ENCODE data around the gene MRPL32. TPM values are rescaled to one million over a fixed set of nuclear protein-coding genes. Genes with fewer than 3 reads are reported as not detected.

Gene MRPL32
- total and polyA plus RNA-seq, 9 donors: 38.8 to 75.0 (median 49.0) TPM

DNA sequence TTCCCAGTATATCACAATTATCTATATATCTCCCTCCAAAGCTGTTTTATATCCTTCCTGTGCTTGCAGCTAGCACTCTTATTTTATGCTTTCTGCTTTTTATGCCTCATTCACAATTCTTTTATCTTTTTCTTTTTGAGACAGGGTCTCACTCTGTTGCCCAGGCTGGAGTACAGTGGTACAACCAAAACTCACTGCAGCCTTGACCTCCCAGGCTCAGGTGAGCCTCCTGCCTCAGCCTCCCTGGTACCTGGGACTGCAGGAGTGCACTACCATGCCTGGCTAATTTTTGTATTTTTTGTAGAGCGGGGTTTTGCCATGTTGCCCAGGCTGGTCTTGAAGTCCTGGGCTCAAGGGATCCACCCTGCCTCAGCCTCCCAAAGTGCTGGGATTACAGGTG lies 26.0 kb upstream of the MRPL32 start:
- no peak for DNase-seq
- WGBS, 3 donors: 93 to 100% (median 95%) methylated on average over 1 of the region's 1 CpG
- no peak overlapping the region for H3K4me3 ChIP-seq
- no peaks in the 10 kb centered on the region for H3K9me3 ChIP-seq
- no peaks in the 10 kb centered on the region for H3K36me3 ChIP-seq
- peaks cover 5% of the 10 kb centered on the region for H3K4me1 ChIP-seq (ENCODE audit: insufficient read depth)
- H3K27me3 ChIP-seq: no peaks in the 10 kb centered on the region
- intact Hi-C loops (cut with DNase I): no loop called here
- H3K27ac ChIP-seq: no peak overlapping the region
- TF ChIP-seq POLR2A (IDR thresholded peaks at IDR 0.05): no peak
- TF ChIP-seq, protein P1, sequence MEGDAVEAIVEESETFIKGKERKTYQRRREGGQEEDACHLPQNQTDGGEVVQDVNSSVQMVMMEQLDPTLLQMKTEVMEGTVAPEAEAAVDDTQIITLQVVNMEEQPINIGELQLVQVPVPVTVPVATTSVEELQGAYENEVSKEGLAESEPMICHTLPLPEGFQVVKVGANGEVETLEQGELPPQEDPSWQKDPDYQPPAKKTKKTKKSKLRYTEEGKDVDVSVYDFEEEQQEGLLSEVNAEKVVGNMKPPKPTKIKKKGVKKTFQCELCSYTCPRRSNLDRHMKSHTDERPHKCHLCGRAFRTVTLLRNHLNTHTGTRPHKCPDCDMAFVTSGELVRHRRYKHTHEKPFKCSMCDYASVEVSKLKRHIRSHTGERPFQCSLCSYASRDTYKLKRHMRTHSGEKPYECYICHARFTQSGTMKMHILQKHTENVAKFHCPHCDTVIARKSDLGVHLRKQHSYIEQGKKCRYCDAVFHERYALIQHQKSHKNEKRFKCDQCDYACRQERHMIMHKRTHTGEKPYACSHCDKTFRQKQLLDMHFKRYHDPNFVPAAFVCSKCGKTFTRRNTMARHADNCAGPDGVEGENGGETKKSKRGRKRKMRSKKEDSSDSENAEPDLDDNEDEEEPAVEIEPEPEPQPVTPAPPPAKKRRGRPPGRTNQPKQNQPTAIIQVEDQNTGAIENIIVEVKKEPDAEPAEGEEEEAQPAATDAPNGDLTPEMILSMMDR (IDR thresholded peaks at IDR 0.05): no peak
- TF ChIP-seq EP300 (IDR thresholded peaks at IDR 0.05): no peak

DNA sequence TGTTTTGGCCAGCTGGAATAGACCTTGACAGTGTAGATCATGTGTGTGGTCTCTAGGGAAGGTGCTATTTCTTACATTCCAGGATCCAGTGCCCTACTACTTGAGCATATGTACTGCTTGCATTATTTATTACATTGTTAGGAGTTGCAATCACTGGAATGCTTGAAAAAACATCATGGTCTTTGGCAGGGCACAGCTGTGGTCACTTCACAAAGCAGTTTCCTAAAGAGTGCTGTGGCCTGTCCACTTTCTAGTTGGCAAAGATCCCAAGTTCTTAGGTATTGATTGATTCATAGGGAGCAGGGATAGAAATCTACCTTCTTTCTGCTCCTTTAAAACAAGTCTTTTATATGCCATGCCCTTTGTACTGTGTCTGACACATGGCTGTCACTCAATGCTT lies 24.9 kb upstream of the MRPL32 start:
- no peak for DNase-seq
- intact Hi-C loops (cut with DNase I): no loop called here
- H3K36me3 ChIP-seq: no peaks in the 10 kb centered on the region
- TF ChIP-seq, protein P1 (IDR thresholded peaks at IDR 0.05): no peak
- H3K27ac ChIP-seq: no peak overlapping the region
- H3K4me3 ChIP-seq: no peak overlapping the region
- no peaks in the 10 kb centered on the region for H3K27me3 ChIP-seq
- H3K9me3 ChIP-seq: no peaks in the 10 kb centered on the region
- H3K4me1 ChIP-seq (ENCODE audit: insufficient read depth): peaks cover 5% of the 10 kb centered on the region

- Histone ChIP-seq H3K4me1 (ENCODE audit: insufficient read depth) (peaks cover 13% of the 10 kb centered on the region), H3K9me3 (no peaks in the 10 kb centered on the region), H3K36me3 (no peaks in the 10 kb centered on the region), H3K27me3 (no peaks in the 10 kb centered on the region), H3K27ac (no peak overlapping the region), H3K4me3 (no peak overlapping the region)
- TF ChIP-seq EP300 (IDR thresholded peaks at IDR 0.05) (no peak), POLR2A (IDR thresholded peaks at IDR 0.05) (no peak)
- TF ChIP-seq, protein P1 (IDR thresholded peaks at IDR 0.05): no peak
- WGBS, 3 donors: 85 to 100% (median 97%) methylated on average over 2 of the region's 2 CpGs
- no peak for DNase-seq
- intact Hi-C loops (cut with DNase I): no loop called here
Observed at GRCh38 chr7:42910306-42910705, 21.9 kb upstream of the MRPL32 start.

DNA sequence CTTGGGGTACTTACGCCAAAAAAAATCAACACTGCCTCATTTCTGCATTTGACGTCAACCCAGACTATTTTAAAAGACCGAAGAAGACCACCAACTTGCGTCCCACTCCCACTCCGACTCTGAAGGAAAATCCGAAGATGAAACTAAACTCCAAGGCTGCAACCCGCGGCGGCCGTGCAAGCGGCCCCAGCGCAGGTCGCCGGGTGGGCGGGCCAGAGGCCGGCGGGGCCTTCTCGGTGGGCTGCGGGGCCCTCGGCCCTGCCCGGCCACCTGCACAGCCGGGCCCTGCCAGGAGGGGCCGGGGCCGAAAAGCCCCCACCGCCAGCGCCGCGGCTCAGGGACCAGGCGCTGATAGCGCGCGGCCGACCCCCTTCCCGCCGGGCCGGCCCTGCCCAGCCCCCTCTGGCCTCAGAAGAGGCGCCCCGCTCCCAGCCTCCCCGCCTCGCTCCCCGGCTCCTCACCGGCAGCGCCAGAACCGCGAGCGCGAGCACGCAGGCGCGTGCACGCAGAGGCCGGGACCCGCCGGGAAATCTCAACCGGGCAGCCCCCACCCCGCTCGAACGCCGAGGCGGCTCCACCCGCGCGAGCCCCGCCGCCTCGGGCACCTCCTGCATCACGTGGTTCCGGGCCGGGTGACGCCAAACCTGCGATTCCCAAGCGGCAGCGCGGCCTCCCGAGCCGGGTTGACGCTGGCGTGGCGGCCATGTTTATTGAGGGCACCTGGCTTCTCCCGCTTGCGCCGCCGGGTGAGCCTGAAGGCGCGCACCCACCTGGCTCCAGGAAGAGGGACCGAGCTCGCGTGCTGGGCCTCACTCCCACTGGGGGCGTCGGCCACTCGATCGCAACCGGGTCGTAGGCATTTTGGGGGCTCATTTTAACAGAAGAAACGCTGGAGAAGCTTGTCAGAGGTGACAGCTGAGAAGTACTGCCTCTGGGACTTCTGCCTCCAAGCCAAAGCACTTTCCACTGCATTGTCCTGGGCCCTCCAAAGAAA lies 20.4 kb upstream of the MRPL32 start, which contains the start of gene C7orf25:
C7orf25 (minus strand) TSS at position 617 of the 994 bp plus-strand sequence. CDS start 1,170 bp downstream, outside the sequence.
- Histone ChIP-seq H3K4me3 (peak within 1 kb of the TSS; percentile 97), H3K36me3 (no peaks in the 10 kb centered on the region), H3K4me1 (ENCODE audit: insufficient read depth) (peaks cover 13% of the 10 kb centered on the region), H3K27me3 (no peaks in the 10 kb centered on the region), H3K27ac (peak within 1 kb of the TSS; percentile 76 to 78), H3K9me3 (no peaks in the 10 kb centered on the region)
- 0 to 1% (median 1%) methylated on average over 54 to 95 of the region's 95 CpGs for WGBS, 3 donors
- TF ChIP-seq EP300 (IDR thresholded peaks at IDR 0.05): no peak
- TF ChIP-seq, protein P1 (IDR thresholded peaks at IDR 0.05): no peak
- TF ChIP-seq POLR2A (IDR thresholded peaks at IDR 0.05): peak; percentile 46
- DNase-seq: peak; percentile 96 to 97 (median 96)
- intact Hi-C loops (cut with DNase I): no loop called here

Data from ovary (tissue), 9 donors.